Urinary bladder (tissue), 4 donors: Measurements from ENCODE around the gene TRAF4. TPM values are rescaled to one million over a fixed set of nuclear protein-coding genes. Genes with fewer than 3 reads are reported as not detected.

Experiments used
- DNase-seq: peaks from one replicate; pipeline ENCODE4 v3.0.0-alpha.2; 2015; ENCODE audit errors: extremely low spot score
- H3K27ac ChIP-seq: one replicate; pipeline ENCODE4 v1.5.1; 2013; ENCODE audit warnings: low read depth, mild to moderate bottlenecking, moderate library complexity
- H3K36me3 ChIP-seq: one replicate; pipeline ENCODE4 v1.6.1; 2013; ENCODE audit warnings: mild to moderate bottlenecking, moderate library complexity; ENCODE audit not compliant: insufficient read depth
- H3K4me1 ChIP-seq: one replicate; pipeline ENCODE4 v1.6.1; 2013; ENCODE audit warnings: mild to moderate bottlenecking, moderate library complexity; ENCODE audit not compliant: insufficient read depth
- H3K4me3 ChIP-seq: one replicate; pipeline ENCODE4 v1.5.1; 2013; ENCODE audit warnings: low read depth, low read length
- WGBS: extraction: QIAGEN DNeasy Blood & Tissue Kit; methylation state at CpG from one replicate; pipeline ENCODE4 v1.1.7; 2013; 5-methylcytosine and 5-hydroxymethylcytosine counted together
- polyA plus RNA-seq: library from polyadenylated mRNA; stranded (reverse); fragments of 200-250 nt; gene quantifications from one replicate; pipeline ENCODE4 v1.2.3, GENCODE V29; 2013
- total RNA-seq: library from RNA; depleted of rRNA; stranded (reverse); fragments of >200 nt; gene quantifications from one replicate; pipeline ENCODE4 v1.2.3, GENCODE V29; 2014
- donor health status: healthy with polysubstance abuse.
- donor health status: healthy.

Gene TRAF4
- total and polyA plus RNA-seq, 2 donors: 14.7 to 22.8 TPM

DNA sequence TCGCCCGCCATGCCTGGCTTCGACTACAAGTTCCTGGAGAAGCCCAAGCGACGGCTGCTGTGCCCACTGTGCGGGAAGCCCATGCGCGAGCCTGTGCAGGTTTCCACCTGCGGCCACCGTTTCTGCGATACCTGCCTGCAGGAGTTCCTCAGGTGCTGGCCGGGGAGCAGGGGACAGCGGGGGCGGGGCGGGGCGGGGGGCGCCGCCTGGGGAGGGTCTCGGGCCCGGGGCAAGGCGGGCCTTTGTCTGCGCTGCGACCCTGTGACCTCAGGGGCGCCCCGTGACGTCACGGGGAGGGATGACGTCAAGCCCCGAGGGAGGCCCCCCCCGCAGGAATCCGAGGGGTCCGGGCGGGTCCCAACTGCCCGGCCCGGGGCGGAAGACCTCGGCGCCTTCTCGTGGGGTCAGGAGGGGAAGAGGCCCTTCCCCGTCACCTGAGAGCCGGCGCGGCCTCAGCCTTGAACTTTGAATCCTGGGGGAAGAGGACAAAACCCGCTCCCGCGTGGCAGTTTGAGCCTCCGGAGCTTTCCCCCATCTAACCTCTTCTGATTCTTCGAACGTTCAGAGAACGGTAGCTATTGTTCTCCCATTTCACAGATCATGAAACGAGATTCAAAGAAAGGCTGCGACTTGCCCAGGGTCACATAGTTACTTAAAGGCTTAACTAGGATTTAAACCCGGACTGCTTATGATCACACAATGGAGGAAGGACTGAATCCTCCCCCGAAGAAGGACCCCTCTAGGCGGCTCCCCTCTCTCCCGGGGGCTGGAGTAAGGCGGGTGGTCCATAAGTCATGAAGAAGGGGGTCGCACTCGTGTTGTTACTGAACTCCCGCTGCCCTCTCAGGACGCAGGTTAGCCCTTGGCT is 527 bp downstream of the TRAF4 start:
- peak overlapping the region; percentile 70 for H3K4me3 ChIP-seq
- no peaks in the 10 kb centered on the region for H3K4me1 ChIP-seq
- H3K27ac ChIP-seq: peak overlapping the region; percentile 93
- 1% methylated on average over 61 of the region's 61 CpGs for WGBS
- DNase-seq: no peak
- no peaks in the 10 kb centered on the region for H3K36me3 ChIP-seq

- H3K27ac ChIP-seq: peak overlapping the region; percentile 91
- 8% methylated on average over 31 of the region's 31 CpGs for WGBS
- no peaks in the 10 kb centered on the region for H3K36me3 ChIP-seq
- H3K4me3 ChIP-seq: peak overlapping the region; percentile 70
- no peaks in the 10 kb centered on the region for H3K4me1 ChIP-seq
- DNase-seq: no peak
These were observed 1.4 kb downstream of the TRAF4 start for GRCh38 chr17:28744972-28745785.

DNA sequence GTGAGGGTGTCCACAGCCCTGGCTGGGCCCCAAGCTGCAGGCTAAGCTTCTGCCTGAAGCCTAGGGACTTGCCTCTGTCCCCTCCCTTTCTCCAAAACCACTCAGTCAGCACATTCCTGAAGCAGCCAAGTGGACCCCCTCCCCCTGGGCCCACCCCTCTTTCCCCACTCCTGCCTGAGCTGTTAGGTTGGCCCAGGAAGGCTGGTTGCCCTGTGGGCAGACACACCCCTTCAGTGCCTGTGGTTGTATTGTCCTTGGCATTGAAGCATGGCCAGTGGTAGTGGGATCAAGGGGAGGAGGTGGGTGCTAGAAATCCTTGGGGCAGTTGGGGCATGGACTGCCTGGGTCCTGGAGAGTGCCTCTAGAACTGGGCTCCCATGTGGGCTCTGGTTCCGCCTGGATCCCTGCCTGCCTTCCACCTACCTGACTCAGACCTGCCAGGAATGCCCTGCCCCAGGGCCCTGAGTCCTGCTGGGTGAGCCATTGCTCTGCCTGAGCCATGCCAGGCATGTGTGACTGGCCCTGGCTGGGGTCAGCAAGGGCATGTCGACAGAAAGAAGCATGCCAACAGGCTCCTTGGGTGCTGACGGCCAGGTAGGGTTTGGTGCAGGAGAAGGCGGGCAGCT is 2.1 kb downstream of the TRAF4 start:
- H3K27ac ChIP-seq: peak overlapping the region; percentile 91
- DNase-seq: no peak
- H3K4me3 ChIP-seq: peak overlapping the region; percentile 70
- H3K4me1 ChIP-seq: no peaks in the 10 kb centered on the region
- 67% methylated on average over 4 of the region's 4 CpGs for WGBS
- no peaks in the 10 kb centered on the region for H3K36me3 ChIP-seq

DNA sequence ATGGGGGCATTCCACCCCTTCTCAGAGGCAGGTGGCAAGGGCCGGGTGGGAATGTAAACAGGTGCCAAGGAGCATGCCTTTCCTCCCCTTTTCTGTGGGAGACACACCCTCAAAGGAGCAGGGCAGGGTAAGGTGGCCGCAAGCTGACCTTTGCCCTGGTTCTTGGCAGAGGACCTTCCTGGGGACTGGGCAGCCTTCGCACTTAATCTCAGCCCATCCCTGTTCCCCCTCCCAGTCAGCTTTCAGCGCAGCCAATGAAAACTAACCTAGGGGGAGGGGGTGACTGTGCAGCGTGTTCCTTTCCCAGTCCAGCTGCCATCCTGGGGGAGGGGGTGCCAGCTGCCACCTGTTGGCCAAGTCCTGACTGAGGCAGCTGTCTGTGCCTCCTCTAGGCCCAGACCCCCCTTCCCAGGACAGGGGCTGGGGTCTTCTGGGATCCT is 2.8 kb downstream of the TRAF4 start:
- Histone ChIP-seq H3K4me3 (no peak overlapping the region), H3K4me1 (no peaks in the 10 kb centered on the region), H3K27ac (peak overlapping the region; percentile 57), H3K36me3 (no peaks in the 10 kb centered on the region)
- DNase-seq: no peak
- WGBS: 61% methylated on average over 5 of the region's 5 CpGs

GRCh38 chr17:28747051-28747691 is 3.4 kb downstream of the TRAF4 start:
- H3K27ac ChIP-seq: peak overlapping the region; percentile 57
- no peak overlapping the region for H3K4me3 ChIP-seq
- H3K4me1 ChIP-seq: no peaks in the 10 kb centered on the region
- no peaks in the 10 kb centered on the region for H3K36me3 ChIP-seq
- no peak for DNase-seq
- WGBS: 71% methylated on average over 7 of the region's 7 CpGs

GRCh38 chr17:28747801-28748750 is 4.3 kb downstream of the TRAF4 start:
- no peaks in the 10 kb centered on the region for H3K36me3 ChIP-seq
- no peak overlapping the region for H3K4me3 ChIP-seq
- no peaks in the 10 kb centered on the region for H3K4me1 ChIP-seq
- no peak for DNase-seq
- WGBS: 89% methylated on average over 18 of the region's 18 CpGs
- H3K27ac ChIP-seq: no peak overlapping the region

- Histone ChIP-seq H3K36me3 (no peaks in the 10 kb centered on the region), H3K4me1 (no peaks in the 10 kb centered on the region), H3K27ac (no peak overlapping the region), H3K4me3 (no peak overlapping the region)
- WGBS: 72% methylated on average over 18 of the region's 18 CpGs
- no peak for DNase-seq
These were observed 5.2 kb downstream of the TRAF4 start for GRCh38 chr17:28748852-28749515.

DNA sequence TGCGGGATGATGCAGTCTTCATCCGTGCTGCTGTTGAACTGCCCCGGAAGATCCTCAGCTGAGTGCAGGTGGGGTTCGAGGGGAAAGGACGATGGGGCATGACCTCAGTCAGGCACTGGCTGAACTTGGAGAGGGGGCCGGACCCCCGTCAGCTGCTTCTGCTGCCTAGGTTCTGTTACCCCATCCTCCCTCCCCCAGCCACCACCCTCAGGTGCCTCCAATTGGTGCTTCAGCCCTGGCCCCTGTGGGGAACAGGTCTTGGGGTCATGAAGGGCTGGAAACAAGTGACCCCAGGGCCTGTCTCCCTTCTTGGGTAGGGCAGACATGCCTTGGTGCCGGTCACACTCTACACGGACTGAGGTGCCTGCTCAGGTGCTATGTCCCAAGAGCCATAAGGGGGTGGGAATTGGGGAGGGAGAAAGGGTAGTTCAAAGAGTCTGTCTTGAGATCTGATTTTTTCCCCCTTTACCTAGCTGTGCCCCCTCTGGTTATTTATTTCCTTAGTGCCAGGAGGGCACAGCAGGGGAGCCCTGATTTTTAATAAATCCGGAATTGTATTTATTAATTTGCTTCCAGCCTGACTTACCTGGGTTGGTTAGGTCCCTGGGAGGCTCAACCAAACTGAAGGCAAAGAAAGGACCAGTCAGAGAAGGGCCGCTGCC is 5.8 kb downstream of the TRAF4 start:
- no peaks in the 10 kb centered on the region for H3K4me1 ChIP-seq
- 62% methylated on average over 11 of the region's 11 CpGs for WGBS
- DNase-seq: no peak
- H3K27ac ChIP-seq: no peak overlapping the region
- no peaks in the 10 kb centered on the region for H3K36me3 ChIP-seq
- no peak overlapping the region for H3K4me3 ChIP-seq

- Histone ChIP-seq H3K27ac (no peak overlapping the region), H3K4me3 (no peak overlapping the region), H3K36me3 (no peaks in the 10 kb centered on the region), H3K4me1 (no peaks in the 10 kb centered on the region)
- WGBS: 37% methylated on average over 20 of the region's 20 CpGs
- peak; percentile 81 for DNase-seq
These were observed 6.6 kb downstream of the TRAF4 start for GRCh38 chr17:28750178-28751047.

DNA sequence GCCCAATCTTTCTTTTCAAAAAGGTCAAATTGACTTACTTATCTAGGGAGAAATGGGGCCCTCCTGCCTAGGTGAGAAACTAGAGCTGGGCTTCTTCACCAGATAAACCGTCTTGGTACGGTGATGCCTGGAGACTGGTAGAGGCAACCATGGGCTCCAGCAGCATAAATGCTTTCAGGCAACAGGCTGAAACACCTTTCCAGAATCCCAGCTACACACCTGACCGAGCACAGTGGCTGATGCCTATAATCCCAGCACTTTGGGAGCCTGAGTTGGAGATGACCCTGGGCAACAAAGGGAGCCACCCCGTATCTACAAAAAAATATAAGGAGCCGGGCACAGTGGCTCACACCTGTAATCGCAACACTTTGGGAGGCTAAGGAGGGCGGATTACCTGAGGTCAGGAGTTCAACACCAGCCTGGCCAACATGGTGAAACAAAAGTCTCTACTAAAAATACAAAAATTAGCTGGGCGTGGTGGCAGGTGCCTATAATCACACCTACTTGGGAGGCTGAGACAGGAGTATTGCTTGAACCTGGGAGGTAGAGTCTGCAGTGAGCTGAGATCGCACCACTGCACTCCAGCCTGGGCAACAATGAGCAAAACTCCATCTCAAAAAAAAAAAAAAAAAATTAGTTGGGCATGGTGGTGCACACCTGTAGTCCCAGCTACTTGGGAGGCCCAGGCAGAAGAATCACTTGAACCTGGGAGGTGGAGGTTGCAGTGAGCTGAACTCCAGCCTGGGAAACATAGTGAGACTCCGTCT is 8.0 kb downstream of the TRAF4 start:
- DNase-seq: no peak
- no peak overlapping the region for H3K4me3 ChIP-seq
- 94% methylated on average over 10 of the region's 10 CpGs for WGBS
- no peak overlapping the region for H3K27ac ChIP-seq
- no peaks in the 10 kb centered on the region for H3K36me3 ChIP-seq
- H3K4me1 ChIP-seq: no peaks in the 10 kb centered on the region
